ENCODE measurements around the gene DNAAF9.

DNAAF9 gene

DNA sequence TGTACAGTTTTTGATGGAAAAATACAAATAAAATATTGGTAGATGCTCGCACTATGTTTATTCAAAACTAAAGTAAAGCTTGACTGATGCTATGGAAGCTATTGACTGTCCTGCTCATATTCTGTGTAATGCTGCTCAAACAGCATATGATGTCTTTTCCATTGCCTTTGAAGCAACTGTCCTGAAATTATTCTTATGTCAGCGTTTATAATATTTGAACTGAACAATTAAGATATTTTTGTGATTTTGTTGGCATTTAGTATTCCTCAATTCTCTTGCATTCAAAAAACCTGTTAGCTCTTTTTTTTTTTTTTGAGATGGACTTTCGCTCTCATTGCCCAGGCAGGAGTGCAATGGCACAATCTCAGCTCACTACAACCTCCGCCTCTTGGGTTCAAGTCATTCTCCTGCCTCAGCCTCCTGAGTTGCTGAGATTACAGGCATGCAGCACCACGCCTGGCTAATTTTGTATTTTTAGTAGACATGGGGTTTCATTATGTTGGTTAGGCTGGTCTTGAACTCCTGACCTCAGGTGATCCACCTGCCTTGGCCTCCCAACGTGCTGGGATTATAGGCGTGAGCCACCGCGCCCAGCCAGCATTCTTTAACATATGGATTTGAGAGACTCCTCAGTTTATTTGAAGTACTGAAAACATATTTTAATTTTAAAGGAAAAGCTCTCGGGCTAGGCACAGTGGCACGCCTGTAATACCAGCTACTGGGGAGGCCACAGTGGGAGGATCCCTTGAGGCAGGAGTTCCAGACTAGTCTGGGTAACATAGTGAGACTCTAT is 5.3 kb upstream of the DNAAF9 start:
- DNase-seq, result no peak

DNA sequence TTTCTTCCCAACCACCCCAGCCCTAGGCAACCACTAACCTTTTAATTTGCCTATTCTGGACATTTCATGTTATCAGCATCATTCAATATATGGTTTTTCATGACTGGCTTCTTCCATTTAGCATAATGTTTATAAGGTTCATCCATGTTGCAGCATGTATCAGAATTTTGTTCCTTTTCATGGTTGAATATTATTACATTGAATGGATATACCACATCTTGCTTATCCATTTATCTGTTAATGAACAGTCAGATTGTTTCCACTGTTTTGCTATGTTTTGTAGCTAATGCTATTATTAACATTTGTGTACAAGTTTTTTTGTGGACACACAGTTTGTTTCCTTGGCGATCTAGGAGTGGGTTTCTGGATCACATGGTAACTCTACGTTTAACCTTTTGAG is 3.0 kb upstream of the DNAAF9 start:
- DNase-seq, result no peak

DNA sequence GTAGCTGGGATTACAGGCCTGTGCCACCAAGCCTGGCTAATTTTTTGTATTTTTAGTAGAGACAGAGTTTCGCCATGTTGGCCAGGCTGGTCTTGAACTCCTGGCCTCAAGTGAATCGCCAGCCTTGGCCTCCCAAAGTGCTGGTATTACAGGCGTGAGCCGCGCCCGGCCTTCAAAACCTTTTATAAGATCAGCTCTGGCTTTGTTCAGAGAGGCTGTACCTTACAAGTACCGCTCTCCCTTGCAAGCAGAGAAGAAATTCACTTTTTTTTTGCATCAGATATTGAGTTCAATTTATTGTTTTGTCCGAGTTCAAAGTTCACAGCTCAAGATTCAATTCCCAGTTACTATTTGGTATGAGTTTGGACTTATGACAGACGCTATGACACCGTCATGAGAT is 1.9 kb upstream of the DNAAF9 start:
- DNase-seq, result no peak

DNA sequence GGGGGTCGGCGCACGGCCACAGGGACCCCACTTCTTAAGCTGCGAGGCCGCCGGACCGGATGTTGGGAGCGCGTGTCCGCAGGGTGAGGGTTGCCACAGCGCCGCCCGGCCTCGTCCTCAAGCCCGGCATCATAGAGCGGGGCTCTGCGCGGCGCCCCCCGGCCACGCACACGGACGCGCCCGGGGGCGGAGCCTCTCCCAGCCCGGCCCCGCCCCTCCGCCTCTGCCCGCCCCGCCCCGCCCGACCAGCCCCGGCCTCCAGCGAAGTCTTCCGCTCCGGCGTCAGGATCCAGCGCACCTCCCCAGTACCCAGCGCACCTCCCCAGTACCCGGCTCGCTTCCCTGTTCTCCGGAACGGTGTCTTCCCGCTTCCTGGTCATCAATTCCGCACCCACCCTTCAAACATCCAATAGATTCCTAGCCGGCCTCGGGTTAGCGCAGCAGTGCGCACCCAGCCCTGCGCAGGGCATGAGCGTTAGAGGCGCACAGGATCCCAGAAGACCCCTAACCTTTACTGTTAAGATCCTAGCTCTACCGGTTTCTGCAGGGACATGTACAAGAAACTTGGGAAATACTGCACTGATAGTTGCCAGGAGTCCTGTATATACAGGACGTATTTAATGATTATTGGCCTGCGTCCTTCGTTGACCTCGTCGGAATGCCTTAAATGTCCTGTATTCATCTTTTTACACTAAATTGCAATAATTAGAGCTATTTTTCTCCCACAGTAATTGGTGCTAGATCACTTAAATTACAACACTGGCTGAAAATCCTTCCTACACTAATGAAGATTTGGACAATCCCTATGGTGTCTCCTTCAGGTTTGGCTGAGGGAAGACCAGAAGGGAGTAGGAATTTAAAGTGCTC is 535 bp upstream of the DNAAF9 start:
- DNase-seq, result peak; percentile 91

DNA sequence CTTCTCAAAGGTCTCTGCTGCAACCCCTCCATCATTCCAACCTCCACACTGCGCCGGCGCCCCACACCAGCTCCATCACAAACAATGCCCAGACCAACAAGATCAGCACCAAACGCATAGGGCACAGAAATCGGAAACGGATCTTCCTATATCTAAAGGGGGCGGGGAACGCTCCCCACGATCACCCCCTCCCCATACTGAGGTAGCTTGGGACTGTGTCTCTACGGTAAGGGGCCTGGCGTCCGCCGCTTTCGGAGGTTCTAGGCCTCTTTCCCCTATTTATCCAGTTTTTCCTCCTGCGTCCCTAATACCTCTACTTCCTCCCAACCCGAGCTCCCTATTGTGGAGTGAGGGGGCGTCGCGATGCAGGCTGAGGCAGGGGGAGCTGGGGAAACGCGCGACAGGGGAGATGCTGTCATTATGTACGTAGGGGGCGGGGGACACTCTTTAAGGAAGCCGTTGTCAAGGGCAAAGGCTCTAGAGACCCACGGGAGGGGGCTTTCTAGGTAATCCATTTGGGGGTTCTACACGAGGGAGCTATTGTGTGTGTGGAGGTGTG is 909 bp downstream of the DNAAF9 start:
- no peak for DNase-seq

DNA sequence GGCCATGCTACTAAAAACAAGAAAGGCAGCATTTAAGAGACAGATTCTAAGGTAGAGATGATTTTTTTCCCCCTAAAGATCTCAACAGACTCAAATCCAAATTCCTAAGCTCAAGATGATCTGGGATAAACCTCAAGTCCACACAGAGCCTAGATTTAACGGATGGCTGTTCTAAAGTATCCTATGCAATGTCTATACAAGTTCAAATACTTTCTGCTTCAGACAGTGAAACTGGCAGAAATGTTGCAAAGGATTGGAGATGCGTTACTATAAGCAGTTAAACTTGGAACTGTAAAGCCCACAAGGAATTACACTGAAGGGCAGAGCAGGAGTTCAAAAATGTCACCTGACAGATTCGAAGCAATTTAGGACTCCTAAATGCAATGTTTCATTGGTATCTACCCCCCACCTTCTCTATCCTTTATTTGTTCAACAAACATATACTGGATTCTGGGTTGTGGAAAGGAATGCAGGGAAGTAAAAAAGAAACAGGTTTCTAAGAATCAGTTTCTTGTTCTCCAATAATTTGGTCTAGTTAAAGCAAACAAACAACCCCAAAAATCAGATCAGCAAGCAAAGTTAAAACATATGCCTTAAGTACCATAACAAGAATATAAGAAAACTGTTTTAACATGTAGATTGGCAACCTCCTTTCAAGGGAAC is 1.6 kb downstream of the DNAAF9 start:
- no peak for DNase-seq

DNA sequence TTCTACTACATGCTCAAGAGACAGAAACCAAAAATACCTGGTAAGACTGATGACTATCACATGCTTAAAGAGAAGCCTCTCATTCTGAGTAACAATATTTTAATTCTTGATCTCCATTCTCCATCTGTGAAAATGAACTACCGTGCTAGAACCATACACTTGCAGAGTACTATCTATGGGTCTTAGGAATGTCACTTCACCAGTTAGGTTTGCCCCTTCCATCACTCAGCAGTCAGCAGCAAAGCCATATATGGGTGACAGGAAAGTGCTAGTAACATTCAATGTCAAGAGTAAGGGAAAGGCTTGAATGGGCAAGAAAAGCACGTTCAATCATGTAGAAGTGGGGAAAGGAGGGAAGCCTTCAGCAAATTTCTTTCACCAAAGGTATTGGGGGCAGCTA is 2.3 kb downstream of the DNAAF9 start:
- peak; percentile 4 for DNase-seq

DNA sequence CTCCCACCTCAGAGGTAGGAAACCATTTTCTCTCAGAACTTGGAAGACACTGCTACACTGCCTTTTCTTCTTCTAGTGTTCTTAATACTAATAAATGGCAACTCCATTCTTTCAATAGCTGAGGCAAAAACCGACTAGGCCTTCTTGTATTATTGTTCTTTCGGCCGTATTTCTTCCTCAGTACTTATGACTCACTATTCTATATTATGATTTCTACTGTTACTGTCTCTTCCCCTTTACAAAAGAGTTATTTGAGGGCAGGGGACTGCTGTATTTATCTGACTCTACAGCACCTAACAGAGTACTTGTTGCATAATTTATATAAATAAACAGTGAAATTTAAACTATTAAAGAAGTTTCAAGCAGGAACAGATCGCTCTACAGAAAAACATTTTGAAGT is 3.1 kb downstream of the DNAAF9 start:
- no peak for DNase-seq

DNA sequence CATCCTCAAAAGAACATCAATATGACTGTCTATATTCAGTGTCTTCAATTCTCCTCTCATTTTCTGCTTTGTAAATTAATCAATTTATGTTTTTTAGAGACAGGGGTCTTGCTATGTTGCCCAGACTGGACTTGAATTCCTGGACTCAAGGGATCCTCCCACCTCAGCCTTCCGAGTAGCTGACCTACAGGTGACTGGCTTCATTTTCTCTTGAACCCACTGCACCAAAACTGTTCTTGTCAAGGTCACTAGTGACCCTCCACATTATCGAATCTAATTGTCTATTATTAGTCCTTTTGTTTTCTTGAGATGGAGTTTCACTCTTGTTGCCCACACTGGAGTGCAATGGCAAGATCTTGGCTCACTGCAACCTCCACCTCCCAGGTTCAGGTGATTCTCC is 3.7 kb downstream of the DNAAF9 start:
- DNase-seq, result no peak

DNA sequence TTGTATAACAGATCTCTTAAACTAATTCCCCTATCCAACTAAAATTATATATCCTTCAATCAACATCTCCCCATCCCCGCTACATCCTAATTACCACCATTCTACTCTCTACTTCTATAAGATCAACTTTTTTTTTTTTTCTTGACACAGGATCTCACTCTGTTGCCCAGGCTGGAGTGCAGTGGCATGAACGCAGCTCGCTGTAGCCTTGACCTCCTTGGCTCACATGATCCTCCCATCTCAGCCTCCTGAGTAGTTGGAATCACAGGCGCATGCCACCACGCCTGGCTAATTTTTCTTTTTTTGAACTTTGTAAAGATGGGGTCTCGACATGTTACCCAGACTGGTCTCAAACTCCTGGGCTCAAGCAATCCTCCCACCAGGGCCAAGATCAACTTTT is 5.0 kb downstream of the DNAAF9 start:
- DNase-seq, result no peak

DNA sequence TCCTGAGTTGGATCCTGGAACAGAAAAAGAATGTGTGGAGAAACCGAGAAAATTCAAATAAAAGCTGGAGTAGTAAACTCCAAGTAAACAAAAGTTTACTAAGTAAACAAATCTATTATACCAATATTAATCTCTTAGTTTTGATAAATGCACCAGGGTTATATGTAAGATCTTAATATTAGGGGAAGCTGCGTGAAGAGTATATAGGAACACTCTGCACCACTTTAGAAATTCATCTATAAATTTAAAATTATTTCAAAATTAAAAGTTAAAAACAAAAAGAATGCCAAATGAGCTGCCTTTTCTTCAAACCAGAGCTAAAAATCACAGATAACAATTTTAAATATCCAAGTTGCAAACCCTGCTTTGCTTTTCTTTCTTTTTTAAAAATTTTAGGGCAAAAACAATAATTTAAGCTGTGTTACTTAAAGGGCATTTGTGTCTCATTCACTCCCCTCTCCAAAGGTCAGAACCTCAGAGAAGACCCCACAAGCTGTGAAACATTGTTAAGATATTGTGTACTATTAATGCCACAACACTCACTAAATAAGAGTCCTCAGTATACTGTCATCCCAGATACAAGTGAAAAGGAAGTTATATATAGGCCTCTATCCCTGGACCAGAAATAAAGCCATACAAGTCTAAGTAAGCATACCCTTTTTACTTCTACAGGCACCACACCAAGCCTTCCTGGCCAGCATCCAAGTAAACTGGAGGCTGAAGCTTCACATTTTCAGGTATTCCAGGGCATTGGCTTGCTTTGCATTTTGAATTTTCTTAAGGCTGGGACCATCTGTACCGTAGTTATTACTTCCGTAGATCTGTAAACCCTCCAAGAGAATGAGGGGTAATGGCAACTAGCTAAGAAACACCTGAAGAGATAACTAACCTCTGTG is 7.0 kb downstream of the DNAAF9 start:
- DNase-seq, result no peak

DNA sequence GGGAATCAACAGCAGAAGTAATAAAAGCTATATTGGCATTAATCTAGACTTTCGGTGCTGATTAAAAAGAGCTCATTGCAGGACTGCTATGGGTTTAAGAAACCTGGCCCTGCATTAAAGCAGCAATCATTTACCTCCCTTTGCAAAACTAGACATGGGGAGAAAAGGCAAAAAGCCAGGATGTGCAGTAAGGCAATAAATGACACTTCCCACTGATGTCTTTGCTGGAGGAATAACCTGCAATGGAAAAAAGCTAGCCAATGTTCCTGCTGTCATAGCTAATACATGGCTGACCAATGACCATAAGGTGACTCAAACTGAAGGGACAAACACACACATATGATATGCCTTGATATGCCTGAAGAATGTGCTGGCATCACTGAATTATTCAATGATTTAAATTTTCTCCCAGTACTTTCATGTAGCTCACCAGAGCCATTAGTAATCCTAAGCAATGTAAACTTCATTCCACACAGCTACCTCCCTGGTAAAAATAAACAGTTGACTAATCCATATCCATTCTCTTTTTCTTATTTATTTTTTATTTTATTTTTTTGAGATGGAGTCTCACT is 8.7 kb downstream of the DNAAF9 start:
- no peak for DNase-seq

DNA sequence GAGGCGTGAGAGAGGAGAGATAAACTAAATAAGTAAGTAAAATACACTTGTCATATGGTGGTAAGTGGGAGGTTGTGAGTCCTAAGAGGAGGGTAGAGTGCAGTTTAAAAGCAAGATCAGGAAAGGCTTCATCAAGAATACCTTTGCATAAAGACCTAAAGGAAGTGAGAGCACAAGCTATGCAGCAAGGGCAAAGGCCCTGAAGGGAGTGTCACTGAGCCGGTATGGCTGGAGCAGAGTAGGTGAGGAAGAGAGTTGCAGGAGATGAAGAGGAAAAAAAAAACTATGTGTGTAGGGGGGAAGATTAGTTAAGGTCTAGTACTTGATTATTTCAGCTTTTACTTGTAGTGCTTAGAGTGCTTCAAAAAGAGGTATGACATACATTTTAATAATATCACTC is 11.0 kb downstream of the DNAAF9 start:
- DNase-seq, result no peak

DNA sequence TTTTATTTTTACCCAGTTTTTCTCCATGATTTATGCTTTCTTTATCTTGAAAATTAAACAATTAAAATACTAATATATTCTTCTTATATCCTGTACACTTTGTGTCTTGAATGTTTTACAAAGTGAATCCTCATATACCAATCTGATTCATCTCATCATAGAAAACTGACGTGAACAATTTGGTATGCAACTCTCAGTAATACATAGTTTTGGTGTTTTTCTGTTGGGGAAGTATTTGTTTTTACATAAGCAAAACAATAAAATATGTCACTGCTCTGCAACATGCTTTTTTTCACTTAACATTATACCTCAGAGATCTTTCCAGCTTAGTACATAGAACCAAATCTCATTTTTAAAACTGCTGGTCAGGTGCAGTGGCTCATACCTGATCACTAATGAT is 14.7 kb downstream of the DNAAF9 start:
- no peak for DNase-seq

DNA sequence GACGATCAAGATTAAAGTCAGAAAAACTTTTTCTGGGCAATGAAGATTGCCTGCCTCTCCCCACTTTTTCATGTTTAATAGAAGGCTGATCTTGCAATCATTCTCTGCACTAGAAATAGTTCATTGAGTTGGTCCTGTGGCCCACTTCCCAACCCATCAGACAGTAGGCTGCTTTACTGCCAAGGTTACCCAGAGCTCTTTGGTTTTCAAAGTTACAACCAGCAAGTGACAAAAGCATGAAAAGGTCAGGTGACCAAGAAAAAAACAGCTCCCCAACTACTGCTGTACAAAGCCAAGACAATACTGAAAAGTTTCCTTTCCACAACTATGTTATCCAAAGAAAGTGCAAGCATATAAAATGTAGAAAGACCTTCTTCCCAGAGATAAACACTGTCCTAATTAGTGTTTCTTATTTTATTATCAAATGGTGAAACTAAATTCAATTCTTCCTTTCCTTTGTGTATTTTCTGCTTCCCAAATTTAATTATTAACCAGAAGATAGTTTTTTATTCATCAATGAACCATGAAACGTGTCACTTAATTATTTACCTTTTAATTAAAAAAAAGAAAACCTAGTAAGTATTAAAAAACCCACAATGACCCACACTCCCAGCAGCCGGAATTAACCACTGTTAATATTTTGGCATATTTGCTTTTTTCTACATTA is 16.6 kb downstream of the DNAAF9 start:
- DNase-seq, result peak; percentile 42

DNA sequence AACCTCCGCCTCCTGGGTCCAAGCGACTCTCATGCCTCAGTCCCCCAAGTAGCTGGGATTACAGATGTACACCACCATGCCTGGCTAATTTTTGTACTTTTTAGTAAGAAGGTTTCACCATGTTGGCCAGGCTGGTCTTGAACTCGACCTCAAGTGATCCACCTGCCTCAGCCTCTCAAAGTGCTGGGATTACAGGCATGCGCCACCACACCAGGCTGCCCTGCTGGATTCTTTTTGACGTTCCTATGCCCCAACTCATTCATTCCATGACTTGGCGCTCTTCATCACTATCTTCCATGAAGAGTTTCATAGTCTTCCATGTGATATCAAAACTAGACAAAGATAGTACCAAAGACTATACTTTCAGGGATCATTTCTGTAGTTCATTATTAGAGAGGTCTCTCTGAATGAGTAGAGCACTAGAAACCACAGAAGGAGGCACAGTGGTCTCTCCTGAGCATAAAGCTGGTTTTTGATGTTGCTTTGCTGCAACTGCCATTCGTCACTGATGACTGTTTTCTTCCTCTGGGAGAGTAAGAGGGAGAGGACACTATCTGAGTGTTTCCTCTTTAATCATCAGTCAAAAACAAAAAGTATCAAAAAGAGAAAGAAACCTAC is 23.5 kb downstream of the DNAAF9 start:
- DNase-seq, result no peak

DNA sequence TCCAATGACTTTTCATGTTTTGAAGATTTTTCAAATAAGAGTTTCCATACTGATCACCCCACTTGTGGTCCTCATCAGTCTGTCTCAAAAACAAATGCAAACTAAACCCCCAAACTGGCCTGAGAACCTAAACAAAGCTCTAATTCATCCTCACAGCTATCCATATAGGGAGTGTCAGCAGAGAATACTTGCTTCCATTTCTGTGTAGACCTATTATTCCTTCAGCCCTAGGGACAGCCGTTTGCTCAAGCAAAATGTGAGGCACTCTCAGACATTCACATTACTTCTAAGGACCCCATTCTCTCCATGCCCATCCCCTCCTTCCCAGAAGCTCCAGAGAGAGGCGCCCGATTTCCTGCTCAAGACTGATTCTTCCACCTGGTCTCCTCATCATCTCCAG is 24.6 kb downstream of the DNAAF9 start:
- DNase-seq, result no peak

DNA sequence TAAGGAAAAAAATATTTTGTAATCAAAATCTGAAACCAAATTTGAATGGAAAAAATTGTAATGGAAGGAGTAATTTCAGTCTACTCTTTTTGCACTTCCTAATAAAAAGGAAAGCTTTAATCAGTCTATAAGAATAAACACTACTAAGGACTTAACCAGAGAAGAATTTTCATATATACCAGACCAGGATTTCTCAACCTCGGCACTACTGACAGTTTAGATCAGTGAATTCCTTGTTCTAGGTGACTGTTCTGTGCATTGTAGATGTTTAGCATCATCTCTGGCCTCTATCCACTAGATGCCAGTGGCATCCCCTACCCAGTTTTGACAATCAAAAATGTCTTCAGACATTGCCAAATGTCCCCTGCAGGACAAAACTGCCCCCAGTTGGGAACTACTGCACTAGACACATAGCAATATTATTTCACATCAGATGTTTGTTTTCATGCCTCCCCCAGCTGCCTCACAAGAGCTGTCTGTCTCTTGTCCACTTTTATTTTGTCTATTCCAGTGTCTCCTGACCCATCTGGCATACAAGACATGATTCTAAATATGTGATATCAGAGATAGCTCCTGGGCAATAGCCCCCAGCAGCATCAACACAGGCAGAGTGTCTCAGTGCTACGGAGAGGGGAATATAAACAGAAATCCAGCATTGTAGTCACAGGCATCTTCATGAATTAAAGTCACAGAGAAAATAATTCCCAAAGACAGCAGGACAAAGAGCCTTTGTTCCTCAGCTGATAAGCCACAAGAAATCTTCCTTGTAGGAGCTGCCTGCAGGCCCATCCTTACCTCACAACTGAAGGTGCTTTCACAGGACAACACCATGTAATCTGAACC is 27.0 kb downstream of the DNAAF9 start:
- DNase-seq, result no peak

DNA sequence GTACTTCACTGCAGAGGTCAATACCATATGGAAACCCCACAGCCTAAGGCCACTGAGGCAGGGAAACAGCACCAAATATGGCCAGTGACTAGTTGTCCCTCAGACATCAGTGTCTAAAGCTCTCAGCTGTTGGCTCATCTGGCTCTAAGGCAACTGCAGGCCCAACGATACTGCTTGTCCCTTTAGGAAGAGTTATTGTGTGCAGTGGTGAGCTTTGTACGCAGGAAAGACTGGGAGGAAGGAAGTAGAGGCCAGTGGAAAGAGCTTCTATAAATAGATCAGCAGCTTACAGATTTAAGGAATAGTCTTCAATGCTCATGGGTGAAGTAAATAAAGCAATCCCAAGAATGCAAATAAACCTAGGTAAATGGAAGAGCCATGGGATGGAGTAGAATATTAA is 29.3 kb downstream of the DNAAF9 start:
- DNase-seq, result no peak

DNA sequence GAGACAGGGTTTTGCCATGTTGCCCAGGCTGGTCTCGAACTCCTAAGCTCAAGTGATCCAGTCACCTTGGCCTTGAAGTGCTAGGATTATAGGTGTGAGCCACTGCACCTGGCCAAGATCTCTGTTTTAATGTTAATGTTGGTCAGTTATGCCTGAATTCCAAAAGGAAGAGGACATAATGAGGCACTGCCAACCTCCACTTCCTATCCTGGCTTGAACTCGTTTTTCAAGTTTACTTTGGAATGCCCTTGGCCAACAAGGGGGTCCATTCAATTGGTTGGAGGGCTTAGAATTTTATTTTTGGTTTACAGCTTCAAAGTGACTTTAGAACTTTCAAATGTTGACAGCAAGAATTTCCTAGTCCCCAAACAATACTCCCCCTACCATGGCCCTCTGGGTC is 29.8 kb downstream of the DNAAF9 start:
- DNase-seq, result no peak
